OCI-LY1 (cell line): Measurements from ENCODE around the gene USH2A.

ENCODE experiments used
- EZH2 ChIP-seq: fragments of 200-600 bp; sonication (generic), shearing (Covaris generic); IDR thresholded peaks from 2 replicates; pipeline ENCODE4 v1.8.0; 2017; ENCODE audit warnings: borderline replicate concordance, mixed run types, mild to moderate bottlenecking, antibody characterized with exemption, low read length, moderate library complexity, mixed read lengths
- TF ChIP-seq, protein P1 (sequence below): fragments of 200-600 bp; sonication (generic), shearing (Covaris generic); IDR thresholded peaks from 2 replicates; pipeline ENCODE4 v1.5.1; 2017; ENCODE audit warnings: mild to moderate bottlenecking, antibody characterized with exemption, low read length, moderate library complexity, mixed read lengths

DNA sequence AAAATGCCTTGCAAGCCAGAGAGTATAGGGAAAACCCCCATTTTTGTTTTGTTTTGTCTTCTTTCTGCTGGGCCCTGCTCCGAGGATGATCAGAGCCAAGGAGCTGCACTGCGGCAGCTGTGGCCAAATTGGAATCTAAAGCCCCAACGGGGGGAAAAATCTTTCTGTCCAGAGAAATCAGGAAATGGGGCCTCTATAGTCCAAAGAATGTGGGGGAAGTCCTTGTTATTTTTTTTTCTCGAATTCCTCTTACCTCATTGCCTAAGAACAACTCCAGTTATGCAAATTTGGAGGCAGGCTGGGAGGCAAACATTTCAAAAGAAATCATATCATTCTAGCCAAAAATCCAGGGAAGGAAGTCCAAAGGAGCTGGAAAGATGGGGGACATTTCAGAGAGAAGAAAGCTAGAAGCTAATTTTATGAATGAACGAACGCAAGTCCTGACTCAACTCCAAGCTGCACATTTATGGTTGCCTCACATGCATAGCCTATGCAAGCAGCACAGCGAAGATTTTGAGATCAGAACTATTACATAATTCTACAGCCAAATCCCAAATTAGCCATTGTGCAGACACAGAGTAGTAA is 592.9 kb downstream of the USH2A start:
- TF ChIP-seq, protein P1, sequence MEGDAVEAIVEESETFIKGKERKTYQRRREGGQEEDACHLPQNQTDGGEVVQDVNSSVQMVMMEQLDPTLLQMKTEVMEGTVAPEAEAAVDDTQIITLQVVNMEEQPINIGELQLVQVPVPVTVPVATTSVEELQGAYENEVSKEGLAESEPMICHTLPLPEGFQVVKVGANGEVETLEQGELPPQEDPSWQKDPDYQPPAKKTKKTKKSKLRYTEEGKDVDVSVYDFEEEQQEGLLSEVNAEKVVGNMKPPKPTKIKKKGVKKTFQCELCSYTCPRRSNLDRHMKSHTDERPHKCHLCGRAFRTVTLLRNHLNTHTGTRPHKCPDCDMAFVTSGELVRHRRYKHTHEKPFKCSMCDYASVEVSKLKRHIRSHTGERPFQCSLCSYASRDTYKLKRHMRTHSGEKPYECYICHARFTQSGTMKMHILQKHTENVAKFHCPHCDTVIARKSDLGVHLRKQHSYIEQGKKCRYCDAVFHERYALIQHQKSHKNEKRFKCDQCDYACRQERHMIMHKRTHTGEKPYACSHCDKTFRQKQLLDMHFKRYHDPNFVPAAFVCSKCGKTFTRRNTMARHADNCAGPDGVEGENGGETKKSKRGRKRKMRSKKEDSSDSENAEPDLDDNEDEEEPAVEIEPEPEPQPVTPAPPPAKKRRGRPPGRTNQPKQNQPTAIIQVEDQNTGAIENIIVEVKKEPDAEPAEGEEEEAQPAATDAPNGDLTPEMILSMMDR: no peak
- TF ChIP-seq EZH2: no peak
